Epithelial cell of proximal tubule (primary cell): ENCODE results near the gene NIBAN1. TPM values are rescaled to one million over a fixed set of nuclear protein-coding genes. Genes with fewer than 3 reads are reported as not detected.

Experiments used
- DNase-seq: peaks from one replicate; pipeline ENCODE4 v3.0.0-alpha.2; 2011; ENCODE audit warnings: low read depth
- H3K4me3 ChIP-seq: 2 replicates; pipeline ENCODE4 v1.5.1; 2011; ENCODE audit warnings: low read depth, mild to moderate bottlenecking, low read length
- CTCF ChIP-seq: conservative IDR thresholded peaks from 2 replicates; pipeline ENCODE4 v1.5.1; 2012; ENCODE audit warnings: low read depth, mild to moderate bottlenecking, low read length
- total RNA-seq: library from RNA; depleted of rRNA; stranded (reverse); fragments of >200 nt; gene quantifications from 2 replicates; pipeline ENCODE4 v1.2.3, GENCODE V29; 2015

NIBAN1 gene
- total RNA-seq, 1 donor from 2014 or later: 32.9 TPM

GRCh38 chr1:184973272-184974055 lies 844 bp downstream of the NIBAN1 start:
- DNase-seq: no peak
- H3K4me3 ChIP-seq: peak overlapping the region; percentile 66
- no peak for TF ChIP-seq CTCF

- no peak for TF ChIP-seq CTCF
- DNase-seq: no peak
- H3K4me3 ChIP-seq: peak overlapping the region; percentile 66
Measured at GRCh38 chr1:184972315-184973055, 1.8 kb downstream of the NIBAN1 start.

GRCh38 chr1:184971522-184972265 lies 2.6 kb downstream of the NIBAN1 start:
- no peak for DNase-seq
- no peak for TF ChIP-seq CTCF
- no peak overlapping the region for H3K4me3 ChIP-seq

GRCh38 chr1:184970691-184971161 lies 3.6 kb downstream of the NIBAN1 start:
- no peak for DNase-seq
- no peak for TF ChIP-seq CTCF
- no peak overlapping the region for H3K4me3 ChIP-seq

GRCh38 chr1:184966989-184967388 lies 7.3 kb downstream of the NIBAN1 start:
- TF ChIP-seq CTCF: no peak
- no peak for DNase-seq
- H3K4me3 ChIP-seq: no peak overlapping the region

GRCh38 chr1:184965944-184966860 lies 8.1 kb downstream of the NIBAN1 start:
- no peak for DNase-seq
- no peak for TF ChIP-seq CTCF

More at GRCh38 chr1:184965944-184966860, 8.1 kb downstream of the NIBAN1 start:
- no peak overlapping the region for H3K4me3 ChIP-seq
